Stimulated activated CD4-positive, alpha-beta T cell treated with anti-CD3 and anti-CD28 coated beads, Interleukin-4, amount 100 ng/mL, for 24 hours (primary cell): Measurements from ENCODE around the gene SLC4A4.
"Not testable (repeated sequence)": the region's sequence is repeated elsewhere in the genome, so short reads cannot be mapped to it uniquely, and the experiment has no call there.

Source experiments
- DNase-seq: peaks from one replicate; pipeline ENCODE4 v3.0.0-alpha.2; 2020

The SLC4A4 gene

DNA sequence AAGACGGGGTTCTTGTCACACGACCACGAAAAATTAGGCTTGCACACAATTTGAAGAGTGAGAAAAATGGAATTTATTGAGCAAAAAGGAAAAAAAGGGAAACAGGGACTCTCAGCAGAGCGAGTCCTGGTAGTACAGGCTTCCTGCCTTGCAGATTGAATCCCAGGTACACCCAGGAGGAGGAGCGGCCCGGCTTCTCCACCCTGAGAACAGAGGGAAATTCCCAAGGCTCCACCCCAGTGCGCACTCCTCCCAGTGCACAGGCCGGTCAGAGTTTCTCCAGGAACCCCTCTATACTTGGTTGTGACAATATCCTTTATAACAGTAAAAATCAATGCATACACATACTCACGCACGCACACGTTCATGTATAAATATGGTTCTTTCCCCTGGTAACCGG lies 22.0 kb downstream of the SLC4A4 start:
- DNase-seq, result no peak

DNA sequence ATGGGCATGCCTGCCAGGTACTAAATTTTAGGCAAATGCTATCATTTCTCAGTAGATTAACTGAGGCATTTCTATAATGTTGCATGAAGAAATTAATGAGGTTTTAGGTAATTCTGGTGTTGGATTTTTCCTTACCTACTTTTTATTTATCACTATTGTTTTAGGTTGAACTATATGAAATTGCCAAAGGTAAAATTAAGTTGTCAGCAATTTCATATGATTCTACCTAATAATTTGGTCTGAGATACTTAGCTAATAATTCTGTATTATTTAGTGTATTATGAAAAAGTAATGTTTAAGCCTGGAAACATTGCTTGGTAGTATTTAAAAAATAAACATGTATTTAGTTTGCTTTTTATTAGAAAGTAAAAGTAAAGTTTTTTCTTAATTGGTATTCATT lies 22.7 kb downstream of the SLC4A4 start:
- no peak for DNase-seq

DNA sequence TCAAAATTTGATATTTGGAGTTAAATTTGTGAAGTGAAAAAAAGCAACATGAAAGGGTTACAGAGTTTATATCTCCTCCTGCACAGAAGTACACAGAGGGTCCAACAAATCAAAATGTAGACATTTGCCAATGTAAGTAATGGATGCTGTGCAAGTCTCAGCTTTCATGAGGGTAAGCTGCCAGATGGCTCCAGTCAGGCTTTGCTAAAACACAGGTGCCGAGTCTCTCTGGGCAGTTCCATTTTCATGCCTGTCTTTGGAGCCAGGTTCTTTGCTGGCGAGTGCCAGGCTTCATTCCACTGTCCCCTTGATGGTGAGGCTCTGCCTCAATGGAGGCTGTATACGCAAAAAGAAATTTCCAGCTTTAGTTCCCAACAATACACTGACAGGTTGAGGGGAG lies 27.9 kb downstream of the SLC4A4 start:
- DNase-seq, result no peak

DNA sequence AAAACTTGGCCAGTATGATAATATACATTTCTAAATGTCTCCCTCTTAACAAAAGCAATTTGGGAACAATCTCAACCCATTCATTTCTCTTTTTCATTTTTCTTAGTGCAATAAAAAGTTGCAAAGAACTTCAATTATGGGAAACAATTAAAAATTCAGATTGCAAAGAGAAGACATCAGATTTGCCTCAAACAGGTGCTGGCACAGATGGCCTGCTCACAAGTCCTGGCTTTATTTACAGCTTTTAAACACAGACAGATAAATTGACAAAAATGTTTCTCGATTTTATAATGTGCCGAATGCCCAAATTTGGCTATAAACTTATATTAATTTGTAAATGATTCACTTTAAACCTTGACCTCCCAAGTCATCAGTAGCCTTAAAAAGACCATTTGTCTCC lies 28.7 kb downstream of the SLC4A4 start:
- no peak for DNase-seq

DNA sequence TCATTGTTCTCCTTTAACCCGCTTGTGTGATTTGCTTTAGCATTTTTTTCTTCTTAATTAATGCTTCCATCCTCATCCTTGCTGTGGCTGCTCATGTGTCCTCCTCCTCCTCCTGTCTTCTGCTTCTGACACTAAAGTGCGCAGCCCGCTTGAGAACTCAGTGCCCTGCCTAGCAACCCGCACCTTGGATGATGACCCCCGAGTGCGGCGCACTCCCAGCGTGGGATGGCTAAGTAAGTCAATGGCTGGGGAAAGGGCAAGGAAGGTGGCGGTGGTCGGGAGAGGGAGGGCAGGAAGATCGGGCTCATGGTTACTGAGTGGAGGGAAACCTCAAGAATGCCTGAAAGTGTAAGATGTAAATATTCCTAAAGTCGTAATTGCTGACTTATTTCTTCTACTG lies 30.1 kb downstream of the SLC4A4 start:
- no peak for DNase-seq

DNA sequence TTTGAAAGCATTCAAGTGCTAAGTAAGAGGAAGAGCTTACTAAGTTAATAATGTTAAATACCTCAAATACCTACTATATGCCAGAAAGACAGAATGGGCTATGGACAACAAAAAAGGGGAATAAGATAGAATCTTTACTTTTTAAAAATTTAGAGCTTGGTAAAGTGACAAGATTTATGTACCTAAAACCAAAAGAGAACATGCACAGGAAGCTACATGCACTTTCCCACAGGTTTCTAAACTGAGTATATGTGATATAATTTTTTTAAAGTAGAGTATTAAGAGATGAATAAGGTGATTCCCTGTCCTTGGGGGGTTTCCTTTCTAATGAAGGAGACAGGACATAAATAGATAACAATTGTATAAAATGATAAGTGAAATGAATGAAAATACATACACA lies 30.7 kb downstream of the SLC4A4 start:
- no peak for DNase-seq

DNA sequence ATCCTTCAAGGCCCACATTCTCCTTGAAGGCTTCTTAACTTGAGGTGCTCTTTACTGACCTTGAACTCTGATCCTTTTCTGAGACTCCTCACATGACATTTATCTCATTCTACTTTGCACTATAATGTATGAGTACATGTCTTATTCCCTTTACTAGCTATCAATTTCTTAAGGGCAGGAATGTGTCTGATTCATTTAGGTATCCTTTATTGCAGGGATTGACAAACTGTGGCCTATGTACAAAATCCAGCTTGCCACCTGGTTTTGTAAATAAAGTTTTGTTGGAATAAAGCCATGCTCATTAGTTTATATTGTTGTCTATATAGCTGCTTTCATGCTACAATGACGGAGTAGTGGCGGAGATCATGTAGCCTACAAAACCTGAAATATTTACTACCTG lies 36.7 kb downstream of the SLC4A4 start:
- no peak for DNase-seq

DNA sequence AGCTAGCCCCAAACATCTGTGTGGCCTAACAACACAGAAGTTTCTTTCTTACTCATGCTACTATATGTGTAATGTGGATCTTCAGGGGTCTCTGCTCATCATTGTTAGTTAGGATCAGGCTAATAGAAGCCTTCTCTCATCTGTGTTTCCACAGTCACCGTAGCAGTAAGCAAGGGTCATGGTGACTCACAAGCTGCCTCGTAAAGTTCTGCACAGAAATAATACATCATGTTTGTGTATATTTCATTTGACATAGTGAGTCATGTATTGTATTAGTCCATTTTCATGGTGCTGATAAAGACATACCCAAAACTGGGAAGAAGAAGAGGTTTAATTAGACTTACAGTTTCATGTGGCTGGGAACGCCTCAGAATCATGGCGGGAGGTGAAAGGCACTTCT lies 38.7 kb downstream of the SLC4A4 start:
- no peak for DNase-seq

DNA sequence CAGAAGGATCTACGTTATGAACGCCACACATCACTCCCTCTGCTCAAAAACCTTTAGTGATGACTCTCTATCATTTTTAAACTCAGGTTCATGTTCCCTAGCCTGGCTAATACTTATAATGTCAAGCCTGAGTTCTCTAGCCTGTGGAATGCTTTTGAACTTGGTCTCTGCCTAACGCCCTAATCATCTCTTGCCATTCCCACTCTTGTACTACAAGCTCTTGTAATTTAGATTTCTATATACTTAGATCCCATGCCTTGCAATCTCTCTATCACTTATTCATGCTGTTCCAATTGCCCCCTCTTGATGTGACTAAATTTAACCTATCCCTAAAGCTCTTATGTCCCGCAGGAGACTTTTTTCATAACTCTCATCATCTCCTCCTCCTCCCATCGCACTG lies 40.3 kb downstream of the SLC4A4 start:
- no peak for DNase-seq

DNA sequence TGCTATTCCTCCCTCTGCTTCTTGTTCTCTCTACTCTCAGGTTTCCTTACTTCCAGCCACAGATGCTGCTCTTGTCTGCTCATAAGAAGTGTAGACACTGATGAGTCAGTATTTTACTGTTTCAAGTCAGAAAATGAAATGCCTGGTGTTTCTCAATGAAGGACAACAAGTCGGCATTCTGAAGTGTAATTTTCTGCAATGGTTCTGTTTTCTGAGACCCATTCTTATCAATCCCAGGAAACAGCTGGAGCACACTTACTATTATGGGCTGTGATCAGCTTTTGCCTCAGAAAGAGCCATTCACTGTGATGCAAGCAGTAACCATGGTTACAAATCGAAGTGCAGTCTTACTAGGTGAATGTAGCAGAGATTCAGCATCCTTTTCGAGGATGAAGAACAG lies 42.0 kb downstream of the SLC4A4 start:
- no peak for DNase-seq

DNA sequence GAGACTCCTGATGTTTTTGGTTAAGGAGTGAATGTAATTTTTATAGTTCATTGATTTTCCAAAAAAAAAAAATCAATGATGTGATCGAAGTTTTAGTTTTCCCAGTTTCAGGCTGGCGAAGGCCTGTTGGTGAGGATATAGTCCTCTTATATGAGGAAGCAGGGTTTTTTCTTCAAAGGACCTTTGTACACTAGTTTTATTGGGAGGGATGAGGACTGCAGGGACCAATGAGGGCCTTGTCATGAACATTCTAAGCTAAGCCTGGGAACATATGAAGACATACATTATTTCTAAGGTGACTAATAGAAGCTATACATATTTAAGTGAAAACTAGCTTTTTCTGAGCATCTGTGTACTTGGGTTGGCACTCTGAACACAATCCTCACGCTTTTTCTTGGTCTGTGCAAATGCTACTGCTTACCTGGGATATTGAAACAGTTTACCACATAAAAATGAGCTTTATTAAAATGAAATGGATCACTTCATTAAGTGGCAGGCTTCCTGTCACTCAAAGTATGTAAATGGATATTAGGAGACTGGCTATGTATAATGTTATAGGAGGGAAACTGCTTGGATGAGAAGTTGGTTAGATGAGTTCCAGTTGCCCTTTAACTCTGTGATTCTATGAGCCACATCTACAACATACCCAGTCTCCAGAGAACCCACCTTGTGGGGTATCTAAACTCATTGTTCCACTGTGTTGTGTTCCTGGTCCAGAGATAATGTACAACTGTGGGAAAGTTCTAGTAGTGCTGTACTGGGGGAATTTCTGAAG lies 43.5 kb downstream of the SLC4A4 start:
- DNase-seq, result no peak

DNA sequence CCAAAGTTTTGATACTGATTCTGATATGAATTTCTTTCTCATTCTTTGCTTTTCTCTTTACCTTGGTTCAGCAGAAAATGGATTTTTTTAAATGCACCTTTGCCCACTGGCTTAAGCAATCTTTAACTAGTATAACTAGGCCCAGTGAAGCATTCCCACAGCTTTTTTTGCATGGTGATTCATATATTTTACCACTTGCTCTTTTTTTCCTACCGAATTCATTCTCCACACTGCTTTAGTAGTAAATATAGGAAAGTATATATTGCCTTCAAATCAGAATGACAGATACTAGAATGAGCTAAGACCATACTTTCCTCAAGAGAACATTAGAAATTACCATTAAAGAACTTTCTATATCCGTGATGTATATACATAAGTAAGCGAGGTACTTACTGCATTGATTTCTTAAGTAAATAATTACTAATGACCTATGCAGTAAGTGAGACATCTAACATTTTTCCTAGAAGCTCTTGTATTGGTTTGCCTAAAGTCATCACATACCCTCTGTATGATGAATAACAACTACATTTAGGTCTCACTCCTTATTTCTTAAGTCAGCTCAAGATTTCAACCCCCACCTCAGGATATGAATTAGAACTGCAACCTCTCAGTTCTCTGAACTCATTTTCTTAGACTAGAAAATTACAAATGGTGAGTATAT lies 44.2 kb downstream of the SLC4A4 start:
- DNase-seq, result no peak

DNA sequence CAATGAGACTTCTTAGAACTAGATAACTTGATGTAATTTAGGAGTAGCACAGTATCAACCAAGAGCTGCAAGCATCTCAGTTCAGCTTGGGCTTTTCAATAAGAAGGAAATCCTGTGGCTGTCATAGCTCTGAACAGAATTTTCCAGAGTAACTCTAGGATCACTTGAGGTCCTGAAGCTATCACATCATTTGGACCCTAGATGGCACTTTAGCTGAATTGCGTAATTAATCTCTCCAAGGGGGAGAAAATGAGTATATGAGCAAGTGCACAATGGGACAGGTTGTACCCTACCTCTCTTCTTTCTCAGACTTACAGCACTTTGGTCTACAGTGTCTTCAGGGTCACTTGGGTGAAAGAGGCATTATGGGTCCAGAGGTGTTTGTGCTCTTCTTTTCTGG lies 45.2 kb downstream of the SLC4A4 start:
- no peak for DNase-seq

DNA sequence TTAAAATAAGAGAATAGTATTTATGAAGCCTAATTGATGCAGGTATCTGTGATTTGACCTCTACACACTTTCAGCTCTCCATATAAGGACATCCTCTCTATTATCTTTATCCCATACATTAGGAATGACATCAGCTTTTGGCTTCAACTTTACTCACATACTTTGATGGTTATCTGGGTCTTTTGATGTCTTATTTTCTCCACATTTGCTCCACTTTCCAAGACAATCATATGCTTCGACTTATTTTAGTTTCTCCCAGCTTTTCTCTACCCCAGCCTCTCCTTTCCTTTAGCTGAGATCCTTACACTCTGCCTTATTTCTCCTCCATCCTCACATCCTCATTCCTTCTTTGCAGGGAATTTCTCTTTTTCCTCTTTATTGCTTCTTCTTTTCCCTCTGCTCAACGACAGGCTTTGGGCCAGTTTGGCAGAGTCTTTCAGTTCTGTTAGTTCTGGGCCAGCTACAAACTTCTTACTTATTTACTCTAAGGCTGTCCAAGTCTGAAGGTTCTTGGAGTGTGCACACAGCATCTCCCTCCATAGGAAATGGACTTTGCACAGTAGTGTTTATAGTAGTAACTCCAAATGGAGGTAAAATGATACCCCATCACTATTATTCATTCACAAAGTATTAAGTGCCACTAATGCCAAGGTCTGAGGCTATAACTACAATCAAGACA lies 50.5 kb downstream of the SLC4A4 start:
- no peak for DNase-seq

DNA sequence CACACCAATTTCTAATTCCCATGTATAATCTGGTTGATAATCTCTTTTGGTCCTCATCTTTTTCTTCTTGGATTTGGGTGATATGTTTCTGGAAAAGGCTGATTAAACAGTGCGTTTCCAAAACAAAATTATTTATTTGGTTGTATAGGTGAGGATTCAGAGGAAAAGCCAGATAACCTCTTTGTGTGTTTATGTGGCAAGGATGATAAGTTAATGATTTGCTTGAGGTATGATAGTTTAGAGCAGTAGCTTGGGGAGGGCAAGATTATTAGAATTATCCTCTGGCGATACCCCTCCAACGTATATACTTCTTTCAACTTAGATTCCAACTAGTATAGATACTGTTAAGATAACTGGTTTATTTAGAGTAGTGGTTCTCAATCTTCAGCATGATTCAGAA lies 53.3 kb downstream of the SLC4A4 start:
- DNase-seq, result no peak

DNA sequence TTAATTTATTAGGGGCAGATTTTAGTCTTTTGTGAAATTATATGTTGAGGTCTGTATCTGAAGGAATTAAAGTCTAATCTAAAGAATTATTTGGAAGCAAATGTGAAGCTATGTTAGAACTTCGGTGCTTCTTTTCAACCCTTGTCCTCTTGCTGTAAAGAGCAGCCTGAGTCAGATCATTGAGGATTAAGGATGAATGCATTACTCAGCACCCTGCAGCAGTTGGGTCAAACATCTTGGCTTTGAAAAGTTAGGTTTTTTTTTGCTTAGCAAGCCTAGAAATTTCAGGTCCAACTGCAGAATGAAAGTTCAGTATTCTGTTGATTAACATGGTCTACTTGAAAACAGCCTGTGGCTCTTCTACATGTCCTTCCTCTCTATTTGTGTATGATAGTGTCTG lies 57.6 kb downstream of the SLC4A4 start:
- DNase-seq, result no peak

DNA sequence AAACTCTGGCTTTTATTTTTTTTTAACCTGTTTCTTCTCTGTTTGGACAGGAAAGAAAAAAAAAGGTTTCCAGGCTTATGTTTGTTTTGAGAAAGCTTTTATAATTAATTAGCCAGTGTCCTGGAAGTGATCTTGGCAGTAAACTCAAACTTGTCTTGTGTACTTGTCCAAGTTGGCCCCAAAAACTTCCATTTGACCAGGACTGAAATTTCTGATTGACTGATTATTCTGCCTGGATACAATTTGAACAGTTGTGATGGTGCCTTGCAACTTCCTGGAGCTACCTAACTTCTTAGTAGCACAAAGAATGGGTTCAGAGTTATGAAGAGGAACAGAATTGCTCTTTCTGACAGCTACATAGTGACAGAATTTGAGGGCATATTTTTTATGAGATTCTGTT lies 62.0 kb downstream of the SLC4A4 start:
- DNase-seq, result no peak

DNA sequence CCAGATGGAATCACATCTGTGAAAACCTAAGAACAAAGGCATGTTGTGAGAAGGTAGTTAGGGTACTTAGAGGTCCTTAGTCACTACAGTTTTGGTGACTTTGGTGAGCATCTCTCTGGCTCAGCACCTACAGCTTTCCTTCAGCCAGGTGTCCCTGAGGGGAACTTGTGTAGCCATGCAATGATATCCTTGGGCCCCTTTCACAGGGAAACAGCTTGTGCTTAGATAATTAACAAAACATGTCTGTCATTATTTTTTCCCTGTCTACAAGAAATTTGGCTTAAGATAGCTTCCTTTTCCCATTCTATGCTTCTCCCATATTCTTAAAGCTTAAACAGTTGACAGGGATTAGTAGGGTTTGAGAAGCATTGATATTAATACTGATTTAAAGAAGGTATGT lies 63.8 kb downstream of the SLC4A4 start:
- DNase-seq, result no peak

DNA sequence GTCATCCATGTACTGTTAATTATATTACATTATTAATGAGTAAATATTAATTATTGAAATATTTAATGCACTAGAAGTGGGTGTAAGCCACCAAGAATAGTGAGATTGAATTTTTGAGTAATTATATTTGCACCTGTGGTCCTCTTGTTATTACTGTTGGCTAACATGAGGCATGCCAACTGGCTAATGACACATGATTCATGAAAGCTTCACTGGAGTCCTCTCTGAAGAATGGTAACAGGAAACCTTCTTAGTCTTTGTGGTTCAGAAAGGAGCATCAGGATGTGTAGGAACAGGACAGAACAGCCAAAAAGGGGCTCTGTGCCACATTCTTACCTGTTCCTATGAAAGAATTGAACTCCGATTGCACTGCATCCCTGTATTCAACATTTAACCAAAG lies 65.2 kb downstream of the SLC4A4 start:
- DNase-seq, result no peak

DNA sequence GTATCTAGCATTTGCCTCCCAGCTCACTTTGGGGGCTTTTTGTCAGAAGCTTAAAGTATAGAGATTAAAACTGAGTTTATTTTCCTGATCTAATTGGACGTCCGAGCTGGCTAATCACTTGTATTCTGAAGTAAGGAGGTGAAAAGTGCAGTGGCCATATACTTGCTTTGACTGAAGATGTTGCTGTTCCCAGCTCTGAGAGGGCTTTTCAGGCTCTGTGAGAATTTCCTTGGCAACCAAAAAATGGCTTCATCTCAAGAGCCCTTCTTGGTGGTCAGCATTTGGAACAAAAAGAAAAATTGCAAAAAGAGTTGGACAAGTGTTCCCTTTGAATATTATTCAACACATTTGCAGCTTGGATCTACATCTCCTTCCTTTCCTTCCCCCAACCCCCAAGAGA lies 67.0 kb downstream of the SLC4A4 start:
- DNase-seq, result no peak

DNA sequence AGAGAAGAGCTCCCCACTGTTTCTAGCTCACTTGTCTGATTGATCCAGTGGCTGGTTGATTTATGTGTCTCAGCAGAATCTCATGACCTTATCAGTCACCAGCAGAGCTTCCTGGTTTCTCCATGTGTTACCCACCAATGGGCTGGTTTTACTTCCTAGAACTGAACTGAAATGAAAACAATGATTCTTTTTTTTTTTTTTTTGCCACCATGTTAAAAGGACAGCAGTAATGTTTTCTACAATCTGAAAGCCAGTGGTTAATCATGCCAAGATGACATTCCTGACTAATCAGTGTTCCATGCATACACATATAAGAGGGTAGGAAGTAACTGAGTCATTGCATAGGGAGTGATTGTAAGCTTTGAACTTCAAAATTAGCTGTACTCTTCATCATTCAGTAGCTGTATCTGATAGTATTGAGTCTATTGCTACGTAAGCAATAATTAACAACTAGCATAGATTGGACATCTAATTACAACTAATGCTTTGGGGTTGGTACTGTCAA lies 67.7 kb downstream of the SLC4A4 start:
- DNase-seq, result no peak

DNA sequence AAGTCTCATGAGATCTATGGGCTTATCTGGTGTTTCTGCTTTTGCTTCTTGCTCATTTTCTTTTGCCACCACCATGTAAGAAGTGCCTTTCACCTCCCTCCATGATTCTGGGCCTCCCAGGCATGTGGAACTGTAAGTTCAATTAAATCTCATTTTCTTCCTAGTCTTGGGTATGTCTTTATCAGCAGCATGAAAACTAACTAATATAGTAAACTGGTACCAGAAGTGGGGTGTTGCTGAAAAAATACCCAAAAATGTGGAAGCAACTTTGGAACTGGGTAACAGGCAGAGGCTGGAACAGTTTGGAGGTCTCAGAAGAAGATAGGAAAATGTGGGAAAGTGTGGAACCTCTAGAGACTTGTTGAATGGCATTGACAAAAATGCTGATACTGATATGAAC lies 70.1 kb downstream of the SLC4A4 start:
- not testable (repeated sequence) for DNase-seq

DNA sequence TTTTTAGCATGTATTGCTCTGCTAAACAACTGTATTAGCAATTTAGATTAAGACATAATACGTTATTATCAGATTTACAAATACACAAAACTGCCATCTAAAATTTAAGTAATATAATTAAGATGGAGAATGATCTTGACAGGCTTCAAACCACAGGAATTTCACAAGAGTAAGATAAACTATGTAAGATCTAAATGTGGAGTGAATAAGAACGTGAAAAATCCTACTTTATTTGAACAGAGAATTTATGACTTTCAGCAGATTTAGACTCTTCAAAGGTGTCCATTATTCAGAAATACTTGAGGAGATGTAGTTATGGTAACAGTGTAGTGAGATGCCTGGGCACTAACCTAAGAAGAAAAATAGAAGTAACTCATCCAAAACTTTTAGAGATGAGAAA lies 73.2 kb downstream of the SLC4A4 start:
- no peak for DNase-seq

DNA sequence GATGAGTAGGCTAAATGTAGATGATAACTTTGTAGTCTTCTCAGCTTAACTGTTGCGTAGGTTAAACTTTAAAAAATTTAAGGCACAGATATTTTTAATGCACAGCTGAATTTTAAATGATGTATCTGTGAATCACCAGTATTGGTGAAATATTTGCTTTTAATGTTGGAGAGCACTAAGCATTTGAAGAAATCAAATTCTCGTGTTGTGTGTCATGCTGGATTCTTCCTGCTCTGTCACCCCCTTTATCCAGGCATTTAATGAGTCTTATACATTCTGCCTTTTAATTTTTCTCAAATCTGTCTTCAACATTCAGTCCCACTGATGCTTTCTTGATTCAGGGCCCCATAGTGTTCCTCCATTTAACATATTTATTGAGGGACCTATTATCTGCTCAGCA lies 76.7 kb downstream of the SLC4A4 start:
- no peak for DNase-seq
